ENCODE data around the gene CYP4F2. TPM values are rescaled to one million over a fixed set of nuclear protein-coding genes. Genes with fewer than 3 reads are reported as not detected.

CYP4F2 gene
- total RNA-seq, 1 donor from 2014 or later: not detected

- no peak overlapping the region for H3K27ac Mint-ChIP-seq
- peaks cover 4% of the 10 kb centered on the region for H3K9me3 Mint-ChIP-seq
- no peak for TF ChIP-seq CTCF (conservative IDR thresholded peaks at IDR 0.05)
- DNase-seq (ENCODE audit: extremely low spot score, unreplicated experiment): no peak
- no peaks in the 10 kb centered on the region for H3K36me3 Mint-ChIP-seq
- H3K27me3 Mint-ChIP-seq: no peaks in the 10 kb centered on the region
- no peak overlapping the region for H3K4me3 Mint-ChIP-seq
- no peaks in the 10 kb centered on the region for H3K4me1 Mint-ChIP-seq (ENCODE audit: unreplicated experiment)
These were observed 26.3 kb downstream of the CYP4F2 start for GRCh38 chr19:15871570-15871969.

- H3K27me3 Mint-ChIP-seq: no peaks in the 10 kb centered on the region
- no peak for TF ChIP-seq CTCF (conservative IDR thresholded peaks at IDR 0.05)
- no peaks in the 10 kb centered on the region for H3K4me1 Mint-ChIP-seq (ENCODE audit: unreplicated experiment)
- no peak for DNase-seq (ENCODE audit: extremely low spot score, unreplicated experiment)
- no peaks in the 10 kb centered on the region for H3K36me3 Mint-ChIP-seq
- H3K4me3 Mint-ChIP-seq: no peak overlapping the region
- no peak overlapping the region for H3K27ac Mint-ChIP-seq
- peaks cover 4% of the 10 kb centered on the region for H3K9me3 Mint-ChIP-seq
These were observed 28.0 kb downstream of the CYP4F2 start for GRCh38 chr19:15869873-15870272.

- Mint-ChIP-seq H3K27me3 (no peaks in the 10 kb centered on the region), H3K27ac (no peak overlapping the region), H3K4me1 (ENCODE audit: unreplicated experiment) (no peaks in the 10 kb centered on the region), H3K9me3 (peaks cover 4% of the 10 kb centered on the region), H3K4me3 (no peak overlapping the region), H3K36me3 (no peaks in the 10 kb centered on the region)
- no peak for DNase-seq (ENCODE audit: extremely low spot score, unreplicated experiment)
- no peak for TF ChIP-seq CTCF (conservative IDR thresholded peaks at IDR 0.05)
These were observed 28.7 kb downstream of the CYP4F2 start for GRCh38 chr19:15869109-15869555.

- Mint-ChIP-seq H3K27me3 (no peaks in the 10 kb centered on the region), H3K4me1 (ENCODE audit: unreplicated experiment) (no peaks in the 10 kb centered on the region), H3K36me3 (no peaks in the 10 kb centered on the region), H3K4me3 (no peak overlapping the region), H3K27ac (no peak overlapping the region), H3K9me3 (peaks cover 4% of the 10 kb centered on the region)
- no peak for TF ChIP-seq CTCF (conservative IDR thresholded peaks at IDR 0.05)
- no peak for DNase-seq (ENCODE audit: extremely low spot score, unreplicated experiment)
These were observed 31.2 kb downstream of the CYP4F2 start for GRCh38 chr19:15866636-15867035.

- peaks cover 8% of the 10 kb centered on the region for H3K9me3 Mint-ChIP-seq
- no peaks in the 10 kb centered on the region for H3K4me1 Mint-ChIP-seq (ENCODE audit: unreplicated experiment)
These were observed 33.0 kb downstream of the CYP4F2 start for GRCh38 chr19:15864824-15865223.

More at GRCh38 chr19:15864824-15865223, 33.0 kb downstream of the CYP4F2 start:
- no peak for TF ChIP-seq CTCF (conservative IDR thresholded peaks at IDR 0.05)
- no peak overlapping the region for H3K4me3 Mint-ChIP-seq
- H3K27ac Mint-ChIP-seq: no peak overlapping the region
- no peaks in the 10 kb centered on the region for H3K36me3 Mint-ChIP-seq
- H3K27me3 Mint-ChIP-seq: no peaks in the 10 kb centered on the region
- DNase-seq (ENCODE audit: extremely low spot score, unreplicated experiment): no peak

All from type B pancreatic cell (in vitro differentiated cells).